Activated CD4-positive, alpha-beta T cell treated with anti-CD3 and anti-CD28 coated beads for 36 hours (primary cell): ENCODE measurements around the gene GAL3ST3. TPM values are rescaled to one million over a fixed set of nuclear protein-coding genes. Genes with fewer than 3 reads are reported as not detected.
A peak's percentile ranks its signal among the peaks of the same experiment; 100 is the strongest.
"Not testable (repeated sequence)": the region's sequence is repeated elsewhere in the genome, so short reads cannot be mapped to it uniquely, and the experiment has no call there.

Experiments
- ATAC-seq: fragments of 200-7000 bp; cut with Tn5 transposase; one replicate; pipeline ENCODE4 v1.10.0; 2021; ENCODE audit warnings: mild to moderate bottlenecking, moderate library complexity
- CTCF ChIA-PET: fragments of 350-600 bp; sonication (Branson Sonifier 250); formaldehyde crosslinking; loops from one replicate; lab custom pipeline; 2021; ENCODE audit warnings: antibody characterized with exemption; lab: Charles Lee
- POLR2A ChIA-PET: fragments of 350-600 bp; sonication (Branson Sonifier 250); formaldehyde crosslinking; loops from one replicate; lab custom pipeline; 2021; ENCODE audit warnings: antibody characterized with exemption, inconsistent platforms; lab: Charles Lee
- DNase-seq: peaks from one replicate; pipeline ENCODE4 v3.0.0-alpha.2; 2020
- H3K27ac Mint-ChIP-seq: one replicate; pipeline ENCODE4 v1.8.0; 2021; ENCODE audit warnings: mixed read lengths
- H3K27me3 Mint-ChIP-seq: one replicate; pipeline ENCODE4 v1.8.0; 2021; ENCODE audit warnings: mixed read lengths
- H3K36me3 Mint-ChIP-seq: one replicate; pipeline ENCODE4 v1.8.0; 2021; ENCODE audit warnings: low read depth, mixed read lengths
- H3K4me1 Mint-ChIP-seq: one replicate; pipeline ENCODE4 v1.8.0; 2021; ENCODE audit warnings: mixed read lengths
- H3K4me3 Mint-ChIP-seq: one replicate; pipeline ENCODE4 v1.8.0; 2021; ENCODE audit warnings: mild to moderate bottlenecking, moderate library complexity, mixed read lengths
- H3K9me3 Mint-ChIP-seq: one replicate; pipeline ENCODE4 v1.8.0; 2021; ENCODE audit warnings: low read depth, mixed read lengths
- intact Hi-C, 2 experiments: fragments of 100-400 bp; cut with DNase I in 1 of 2; cut with micrococcal nuclease in 1 of 2; formaldehyde crosslinking; loops; one replicate each; pipeline versions ENCODE4 v1.14.2 to v1.15.1; 2022 to 2024; cut with DNase I, micrococcal nuclease
- total RNA-seq, 2 experiments: library from RNA; stranded (reverse); gene quantifications; one replicate each; pipeline ENCODE4 v1.2.3, GENCODE V29; 2021

GAL3ST3 gene
- total RNA-seq, 2 experiments from 2014 or later: 0.51 to 0.69 TPM

- peaks cover 5% of the 10 kb centered on the region for H3K4me1 Mint-ChIP-seq
- no peak within 1 kb of the TSS for H3K27ac Mint-ChIP-seq
- DNase-seq (no peak), ATAC-seq (no peak)
- POLR2A ChIA-PET: no interaction called here
- CTCF ChIA-PET: interaction anchor here (0.6 to 1.0 kb wide), 7 partner anchors 10 to 1774 kb away, joined by 3 to 5 read pairs (median 3); no protein-coding TSS in a partner anchor
- no peaks in the 10 kb centered on the region for H3K36me3 Mint-ChIP-seq
- peaks cover 7% of the 10 kb centered on the region for H3K27me3 Mint-ChIP-seq
- no peak within 1 kb of the TSS for H3K4me3 Mint-ChIP-seq
- H3K9me3 Mint-ChIP-seq: no peaks in the 10 kb centered on the region
- intact Hi-C loops: no loop called here
Measured at GRCh38 chr11:66026017-66026529, 22.9 kb downstream of the GAL3ST3 start, which contains the start of gene CATSPER1. CATSPER1 (minus strand) TSS chr11:66026479; CDS start chr11:66026379, 100 bp downstream.

DNA sequence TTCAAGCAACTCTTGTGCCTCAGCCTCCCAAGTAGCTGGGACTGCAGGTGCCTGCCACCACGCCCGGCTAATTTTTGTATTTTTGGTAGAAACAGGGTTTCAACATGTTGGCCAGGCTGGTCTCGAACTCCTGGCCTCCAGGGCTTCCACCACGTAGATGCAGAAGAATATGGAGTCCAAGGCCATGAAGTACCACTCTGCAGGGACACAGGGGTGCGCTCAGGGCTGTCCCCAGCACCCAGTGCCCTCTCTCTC, 25.8 kb downstream of the GAL3ST3 start:
- H3K4me1 Mint-ChIP-seq, DNase-seq, ATAC-seq, H3K36me3 Mint-ChIP-seq, POLR2A ChIA-PET, H3K9me3 Mint-ChIP-seq, H3K27ac Mint-ChIP-seq, H3K4me3 Mint-ChIP-seq, H3K27me3 Mint-ChIP-seq: not testable (repeated sequence)
- CTCF ChIA-PET: interaction anchor here (0.7 to 1.9 kb wide), 13 partner anchors 9 to 253 kb away, joined by 3 to 29 read pairs (median 5); partner anchors contain the start of genes CST6, MUS81 and SF3B2
- intact Hi-C loops: loop anchor here in 1 of 2 experiments (2.0 kb wide), 1 partner anchor 20 kb away; the partner anchor contains the start of genes BANF1 and EIF1AD

GRCh38 chr11:66022401-66023185, 26.4 kb downstream of the GAL3ST3 start:
- DNase-seq (peak; percentile 89), ATAC-seq (peak; percentile 94)

GRCh38 chr11:66020618-66021357, 28.2 kb downstream of the GAL3ST3 start:
- CTCF ChIA-PET: interaction anchor here (0.6 kb wide), 1 partner anchor 222 kb away, joined by 4 read pairs; no protein-coding TSS in a partner anchor
- H3K9me3 Mint-ChIP-seq: no peaks in the 10 kb centered on the region
- POLR2A ChIA-PET: no interaction called here
- peaks cover 13% of the 10 kb centered on the region for H3K4me1 Mint-ChIP-seq
- no peaks in the 10 kb centered on the region for H3K36me3 Mint-ChIP-seq
- H3K27ac Mint-ChIP-seq: no peak overlapping the region
- DNase-seq: peak; percentile 43
- H3K27me3 Mint-ChIP-seq: peaks cover 7% of the 10 kb centered on the region
- intact Hi-C loops: no loop called here
- no peak overlapping the region for H3K4me3 Mint-ChIP-seq
- ATAC-seq: peak; percentile 43

More at GRCh38 chr11:66022401-66023185, 26.4 kb downstream of the GAL3ST3 start:
- Mint-ChIP-seq H3K9me3 (no peaks in the 10 kb centered on the region), H3K27ac (no peak overlapping the region), H3K36me3 (no peaks in the 10 kb centered on the region), H3K4me1 (peaks cover 8% of the 10 kb centered on the region), H3K27me3 (peaks cover 7% of the 10 kb centered on the region), H3K4me3 (no peak overlapping the region)
- CTCF ChIA-PET: interaction anchor here (0.5 to 1.9 kb wide), 32 partner anchors 9 to 770 kb away, joined by 3 to 29 read pairs (median 4); partner anchors contain the start of genes CST6, MUS81 and SF3B2
- POLR2A ChIA-PET: interaction anchor here (1.1 kb wide), 1 partner anchor 18 kb away, joined by 3 read pairs; no protein-coding TSS in a partner anchor
- intact Hi-C loops: loop anchor here in 1 of 2 experiments (1.0 to 2.0 kb wide), 3 partner anchors 20 to 138 kb away; partner anchors contain the start of genes BANF1, EIF1AD and FIBP

DNA sequence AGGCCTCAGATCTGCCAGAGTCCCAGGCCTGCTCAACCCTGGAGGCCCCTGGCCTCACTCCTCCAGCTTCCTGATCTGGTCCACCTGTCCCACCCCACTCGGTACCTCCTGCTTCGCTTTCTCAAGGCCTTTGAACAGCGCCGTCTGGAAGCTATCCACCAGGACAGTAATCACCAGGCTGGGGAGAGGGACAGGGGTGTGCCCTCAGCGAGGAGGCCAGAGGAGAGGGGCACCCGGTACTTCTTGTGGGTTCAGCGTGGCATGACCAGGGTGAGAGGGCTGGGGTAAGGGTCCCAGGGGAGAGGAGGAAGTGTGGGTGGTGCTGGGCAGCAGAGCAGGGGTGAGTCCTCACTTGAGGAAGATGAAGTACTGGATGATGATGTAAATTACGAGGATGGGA, 28.7 kb downstream of the GAL3ST3 start:
- ATAC-seq (no peak), DNase-seq (no peak)
- POLR2A ChIA-PET: no interaction called here
- no peak overlapping the region for H3K4me3 Mint-ChIP-seq
- no peaks in the 10 kb centered on the region for H3K9me3 Mint-ChIP-seq
- H3K36me3 Mint-ChIP-seq: no peaks in the 10 kb centered on the region
- H3K4me1 Mint-ChIP-seq: peaks cover 13% of the 10 kb centered on the region
- peaks cover 7% of the 10 kb centered on the region for H3K27me3 Mint-ChIP-seq
- no peak overlapping the region for H3K27ac Mint-ChIP-seq
- CTCF ChIA-PET: interaction anchor here (0.9 to 1.2 kb wide), 3 partner anchors 8 to 135 kb away, joined by 3 to 4 read pairs (median 3); no protein-coding TSS in a partner anchor
- intact Hi-C loops: no loop called here

GRCh38 chr11:66017321-66017720, 31.6 kb downstream of the GAL3ST3 start:
- intact Hi-C loops: no loop called here
- Mint-ChIP-seq H3K36me3 (no peaks in the 10 kb centered on the region), H3K4me3 (no peak overlapping the region), H3K4me1 (peaks cover 10% of the 10 kb centered on the region), H3K27ac (no peak overlapping the region), H3K9me3 (no peaks in the 10 kb centered on the region), H3K27me3 (peaks cover 15% of the 10 kb centered on the region)
- ATAC-seq (no peak), DNase-seq (no peak)
- CTCF ChIA-PET: interaction anchor here (0.7 to 1.2 kb wide), 2 partner anchors 31 to 50 kb away, joined by 3 read pairs; no protein-coding TSS in a partner anchor
- POLR2A ChIA-PET: no interaction called here

GRCh38 chr11:66016793-66017177, 32.2 kb downstream of the GAL3ST3 start:
- ChIA-PET CTCF (no interaction called here), POLR2A (no interaction called here)
- DNase-seq: no peak
- Mint-ChIP-seq H3K27ac (no peak overlapping the region), H3K9me3 (no peaks in the 10 kb centered on the region), H3K27me3 (peaks cover 13% of the 10 kb centered on the region), H3K36me3 (no peaks in the 10 kb centered on the region), H3K4me3 (no peak overlapping the region), H3K4me1 (peaks cover 10% of the 10 kb centered on the region)
- intact Hi-C loops: no loop called here
- no peak for ATAC-seq

GRCh38 chr11:66015936-66016792, 32.8 kb downstream of the GAL3ST3 start:
- H3K36me3 Mint-ChIP-seq: no peaks in the 10 kb centered on the region
- DNase-seq: no peak
- intact Hi-C loops: no loop called here
- POLR2A ChIA-PET: no interaction called here
- no peaks in the 10 kb centered on the region for H3K9me3 Mint-ChIP-seq
- no peak for ATAC-seq
- H3K4me1 Mint-ChIP-seq: peaks cover 9% of the 10 kb centered on the region
- H3K4me3 Mint-ChIP-seq: no peak overlapping the region
- peaks cover 15% of the 10 kb centered on the region for H3K27me3 Mint-ChIP-seq
- H3K27ac Mint-ChIP-seq: no peak overlapping the region
- CTCF ChIA-PET: interaction anchor here (0.7 to 0.9 kb wide), 2 partner anchors 10 to 29 kb away, joined by 3 to 5 read pairs; partner anchors contain the start of gene CATSPER1

DNA sequence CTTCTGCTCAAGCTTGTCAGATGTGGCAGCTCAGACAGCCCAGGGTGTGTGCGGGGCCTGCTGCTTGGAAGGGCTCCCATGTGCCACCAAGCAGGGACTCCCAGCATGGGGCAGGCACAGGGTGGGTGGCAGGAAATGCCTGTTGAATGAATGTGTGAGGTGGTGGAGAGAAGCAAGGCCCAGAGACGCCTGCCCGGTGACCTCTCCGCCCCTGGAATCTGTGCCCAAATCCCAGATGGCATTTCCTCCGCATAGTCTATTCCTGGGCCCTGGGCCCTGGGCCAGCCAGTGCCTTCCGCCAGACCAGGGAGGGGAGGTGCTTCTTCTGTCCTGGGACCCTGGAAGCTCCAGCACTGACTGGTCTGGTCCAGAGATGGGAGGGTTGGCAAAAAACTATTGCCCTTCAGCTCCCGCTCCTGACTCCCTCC, 33.5 kb downstream of the GAL3ST3 start:
- intact Hi-C loops: no loop called here
- Mint-ChIP-seq H3K4me3 (no peak overlapping the region), H3K27ac (no peak overlapping the region), H3K27me3 (peaks cover 16% of the 10 kb centered on the region), H3K4me1 (peaks cover 7% of the 10 kb centered on the region), H3K9me3 (no peaks in the 10 kb centered on the region), H3K36me3 (no peaks in the 10 kb centered on the region)
- ChIA-PET CTCF (interaction anchor here (0.7 to 0.9 kb wide), 2 partner anchors 11 to 30 kb away, joined by 3 to 5 read pairs; partner anchors contain the start of gene CATSPER1), POLR2A (no interaction called here)
- ATAC-seq (no peak), DNase-seq (no peak)

DNA sequence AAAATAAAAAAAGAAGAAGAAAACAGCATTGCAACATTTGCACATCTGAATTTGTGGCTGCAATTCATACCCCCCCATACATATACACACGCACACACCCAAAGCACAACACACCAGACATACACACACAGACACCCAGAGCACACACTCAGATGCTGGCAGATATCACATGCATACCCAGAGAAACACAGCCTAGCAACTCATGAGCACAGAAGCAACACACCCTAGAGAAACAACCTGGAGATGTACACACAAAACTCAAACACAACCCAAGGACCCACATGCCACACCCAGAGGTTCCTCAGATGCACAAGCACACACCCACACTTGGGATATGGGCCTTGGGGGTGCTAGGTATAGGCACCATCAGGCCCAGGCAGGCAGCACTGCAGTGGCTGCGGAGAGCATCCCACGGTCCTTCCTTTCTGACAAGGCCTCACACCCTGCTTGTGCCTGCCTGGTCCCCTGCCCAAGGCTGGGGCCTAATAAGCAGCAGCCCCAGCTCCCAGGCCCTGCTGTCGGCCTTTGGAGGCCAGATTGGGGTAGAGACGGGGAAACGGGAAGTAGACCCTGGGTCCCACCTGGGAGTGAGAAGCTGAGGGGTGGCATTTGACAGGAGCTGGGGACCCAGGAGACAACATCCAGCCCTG, 34.0 kb downstream of the GAL3ST3 start:
- H3K27ac Mint-ChIP-seq: no peak overlapping the region
- ChIA-PET POLR2A (no interaction called here), CTCF (interaction anchor here (0.7 to 0.9 kb wide), 2 partner anchors 12 to 30 kb away, joined by 3 to 5 read pairs; partner anchors contain the start of gene CATSPER1)
- peaks cover 7% of the 10 kb centered on the region for H3K4me1 Mint-ChIP-seq
- no peaks in the 10 kb centered on the region for H3K9me3 Mint-ChIP-seq
- ATAC-seq (no peak), DNase-seq (no peak)
- no peak overlapping the region for H3K4me3 Mint-ChIP-seq
- intact Hi-C loops: no loop called here
- peaks cover 18% of the 10 kb centered on the region for H3K27me3 Mint-ChIP-seq
- H3K36me3 Mint-ChIP-seq: no peaks in the 10 kb centered on the region
